NB4 (cell line): ENCODE results near the gene CTNNA3.

Experiments used
- POLR2A ChIP-seq: IDR thresholded peaks from 2 replicates; pipeline ENCODE4 v1.6.1; 2011; ENCODE audit warnings: mild to moderate bottlenecking; ENCODE audit not compliant: insufficient read length; ENCODE audit errors: extremely low read depth
- TF ChIP-seq, protein P1 (sequence below): IDR thresholded peaks from one replicate; pipeline ENCODE4 v1.5.1; 2012; ENCODE audit warnings: low read depth, low read length

DNA sequence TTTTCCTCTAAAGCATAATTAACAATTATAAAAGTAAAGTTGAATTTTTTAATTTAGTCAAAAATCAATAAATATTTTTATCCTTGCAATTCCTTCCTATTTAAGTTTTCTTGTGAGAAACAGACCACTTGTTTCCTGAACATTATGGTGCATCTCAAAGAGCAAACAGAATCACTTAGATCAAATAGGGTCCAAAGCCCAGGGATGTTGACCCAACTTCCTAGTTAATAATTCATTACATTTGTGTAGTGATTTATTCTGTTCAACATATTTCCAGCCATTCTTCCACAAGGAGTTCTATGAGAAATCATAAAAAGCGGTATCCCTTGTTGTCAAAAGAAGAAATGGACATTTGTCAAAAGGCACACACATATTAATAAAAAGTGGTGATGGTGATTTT, 454.5 kb downstream of the CTNNA3 start:
- TF ChIP-seq, protein P1, sequence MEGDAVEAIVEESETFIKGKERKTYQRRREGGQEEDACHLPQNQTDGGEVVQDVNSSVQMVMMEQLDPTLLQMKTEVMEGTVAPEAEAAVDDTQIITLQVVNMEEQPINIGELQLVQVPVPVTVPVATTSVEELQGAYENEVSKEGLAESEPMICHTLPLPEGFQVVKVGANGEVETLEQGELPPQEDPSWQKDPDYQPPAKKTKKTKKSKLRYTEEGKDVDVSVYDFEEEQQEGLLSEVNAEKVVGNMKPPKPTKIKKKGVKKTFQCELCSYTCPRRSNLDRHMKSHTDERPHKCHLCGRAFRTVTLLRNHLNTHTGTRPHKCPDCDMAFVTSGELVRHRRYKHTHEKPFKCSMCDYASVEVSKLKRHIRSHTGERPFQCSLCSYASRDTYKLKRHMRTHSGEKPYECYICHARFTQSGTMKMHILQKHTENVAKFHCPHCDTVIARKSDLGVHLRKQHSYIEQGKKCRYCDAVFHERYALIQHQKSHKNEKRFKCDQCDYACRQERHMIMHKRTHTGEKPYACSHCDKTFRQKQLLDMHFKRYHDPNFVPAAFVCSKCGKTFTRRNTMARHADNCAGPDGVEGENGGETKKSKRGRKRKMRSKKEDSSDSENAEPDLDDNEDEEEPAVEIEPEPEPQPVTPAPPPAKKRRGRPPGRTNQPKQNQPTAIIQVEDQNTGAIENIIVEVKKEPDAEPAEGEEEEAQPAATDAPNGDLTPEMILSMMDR: no peak
- no peak for TF ChIP-seq POLR2A
